ENCODE results near the gene NUDT2.

NUDT2 gene

GRCh38 chr9:34371886-34372466 lies 42.6 kb downstream of the NUDT2 start:
- DNase-seq, result peak; percentile 7

- DNase-seq, result peak; percentile 74
Observed at GRCh38 chr9:34372467-34373011, 43.2 kb downstream of the NUDT2 start.

DNA sequence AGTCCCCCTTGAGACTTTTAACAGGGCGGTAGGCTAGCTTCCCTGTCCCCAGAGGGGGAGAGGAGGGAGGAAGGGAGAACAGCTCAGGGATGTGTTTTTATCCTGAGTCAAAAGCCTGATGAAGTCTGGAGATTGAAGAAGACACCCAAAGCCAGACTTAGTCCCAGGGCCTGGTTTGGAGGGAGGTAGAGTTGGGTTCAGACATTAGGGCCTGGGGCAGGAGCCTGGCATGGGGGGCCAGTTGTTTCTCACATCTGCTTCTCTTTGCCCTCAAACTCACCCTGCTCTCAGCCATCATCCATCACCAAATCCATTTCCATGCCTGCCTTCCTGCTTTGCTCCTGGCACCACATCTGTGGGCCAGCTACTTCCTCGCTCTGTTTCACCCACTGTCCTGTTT lies 44.4 kb downstream of the NUDT2 start:
- DNase-seq, result no peak

DNA sequence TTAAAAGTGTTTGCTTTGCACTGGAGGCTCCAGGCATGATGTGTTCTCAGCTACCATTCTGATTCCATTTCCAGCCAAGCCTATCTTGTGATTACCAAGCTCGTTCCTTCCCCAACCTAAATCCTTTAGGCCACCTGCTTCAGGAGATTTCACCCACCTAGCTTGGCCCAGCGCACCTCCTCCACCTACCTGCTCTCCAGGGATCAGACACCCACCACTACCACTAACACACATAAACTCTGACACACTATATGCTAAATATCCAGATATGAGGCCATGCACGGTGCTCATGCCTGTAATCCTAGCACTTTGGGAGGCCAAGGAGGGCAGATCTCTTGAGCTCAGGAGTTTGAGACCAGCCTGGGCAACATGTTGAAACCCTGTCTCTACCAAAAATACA lies 45.0 kb downstream of the NUDT2 start:
- no peak for DNase-seq

GRCh38 chr9:34374905-34375552 lies 45.7 kb downstream of the NUDT2 start:
- DNase-seq, result peak; percentile 31

DNA sequence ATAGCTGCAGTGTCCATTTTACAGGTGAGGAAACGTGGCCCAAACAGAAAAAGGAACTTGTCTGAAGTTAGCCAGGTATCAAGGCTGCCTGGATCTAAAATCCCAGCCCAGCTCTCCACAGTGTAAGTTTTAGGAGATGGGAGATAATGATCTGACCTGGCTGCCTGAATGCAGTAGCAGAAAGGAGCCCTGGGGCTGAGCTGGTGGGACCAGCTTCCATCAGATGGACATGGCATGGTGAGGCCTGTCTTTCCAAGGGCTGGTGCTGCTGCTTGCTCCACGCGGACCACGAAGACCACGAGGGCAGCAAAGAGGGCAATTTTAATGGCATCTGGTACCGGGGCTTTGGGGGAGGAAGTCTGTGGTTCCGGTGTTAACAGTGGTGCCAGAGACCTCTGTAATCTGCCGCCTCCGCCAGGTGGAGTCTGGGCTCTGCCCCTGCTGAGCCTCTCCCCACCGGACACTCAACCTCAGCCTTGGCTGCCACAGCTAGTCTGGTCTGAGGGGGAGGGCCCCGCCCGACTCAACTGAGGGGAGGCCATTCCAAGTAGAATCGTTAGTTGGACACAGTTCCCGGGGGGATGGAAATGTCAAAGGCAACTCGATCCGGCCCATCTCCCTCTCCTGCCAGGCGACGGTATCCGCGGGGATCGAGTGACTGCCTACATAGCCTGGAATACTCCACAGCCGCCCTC lies 46.7 kb downstream of the NUDT2 start:
- peak; percentile 77 for DNase-seq

GRCh38 chr9:34376596-34377403 lies 47.4 kb downstream of the NUDT2 start, which contains the start of gene MYORG:
MYORG (minus strand) TSS chr9:34376898; CDS start chr9:34372943, 3,955 bp downstream.
- DNase-seq, result peak; percentile 93

DNA sequence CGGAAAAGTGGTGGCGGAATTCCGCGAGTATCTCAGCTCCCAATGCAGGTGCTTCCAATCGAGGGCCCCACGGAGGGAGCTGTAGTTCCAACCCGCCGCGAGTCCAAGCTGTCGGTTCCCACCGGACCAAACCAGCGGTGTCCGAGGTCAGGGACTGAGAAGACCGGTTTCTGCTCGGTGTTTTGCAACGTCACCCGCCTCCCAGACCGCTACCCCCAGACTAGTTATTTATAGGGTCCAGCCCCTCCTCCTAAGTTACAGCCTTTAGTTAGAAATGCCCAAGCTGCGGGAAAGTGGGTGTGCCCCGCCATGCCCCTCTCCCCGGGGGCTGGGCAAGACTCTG lies 48.0 kb downstream of the NUDT2 start:
- no peak for DNase-seq

DNA sequence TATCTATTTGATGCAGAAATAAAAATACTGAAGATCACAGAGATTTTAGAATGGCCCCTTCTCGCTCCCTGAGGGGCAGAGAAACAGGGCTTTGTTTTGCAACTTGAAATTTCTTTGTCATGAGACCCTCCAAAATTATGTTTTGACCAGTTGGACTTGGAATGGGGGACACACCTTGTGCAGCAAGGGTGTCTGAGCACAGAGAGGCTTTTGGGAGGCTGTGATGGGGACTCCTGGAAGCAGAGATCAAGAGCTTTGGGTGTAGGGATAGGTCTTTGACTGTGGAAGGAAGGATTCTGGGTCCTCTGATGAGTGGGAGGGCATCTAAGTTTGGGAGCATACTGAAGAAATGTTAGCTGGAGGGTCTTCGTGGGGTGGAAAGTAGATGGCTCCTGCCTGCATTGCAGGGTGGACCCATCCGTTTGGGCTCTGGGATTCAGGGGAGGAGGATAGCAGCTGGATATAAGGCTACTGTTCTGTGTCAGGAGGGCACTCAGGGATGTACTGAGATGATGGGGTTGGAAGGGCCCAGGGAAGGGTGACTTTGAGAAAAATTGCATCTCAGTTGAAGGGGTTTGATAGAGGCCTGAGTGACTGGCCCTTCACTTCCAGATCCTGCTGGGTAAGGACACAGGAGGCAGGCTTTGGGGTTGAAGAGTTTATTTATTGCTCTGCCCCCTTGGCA lies 49.1 kb downstream of the NUDT2 start:
- no peak for DNase-seq

GRCh38 chr9:34379334-34380033 lies 50.1 kb downstream of the NUDT2 start:
- DNase-seq, result peak; percentile 93

- peak; percentile 39 for DNase-seq
Observed at GRCh38 chr9:34380034-34380510, 50.7 kb downstream of the NUDT2 start.

DNA sequence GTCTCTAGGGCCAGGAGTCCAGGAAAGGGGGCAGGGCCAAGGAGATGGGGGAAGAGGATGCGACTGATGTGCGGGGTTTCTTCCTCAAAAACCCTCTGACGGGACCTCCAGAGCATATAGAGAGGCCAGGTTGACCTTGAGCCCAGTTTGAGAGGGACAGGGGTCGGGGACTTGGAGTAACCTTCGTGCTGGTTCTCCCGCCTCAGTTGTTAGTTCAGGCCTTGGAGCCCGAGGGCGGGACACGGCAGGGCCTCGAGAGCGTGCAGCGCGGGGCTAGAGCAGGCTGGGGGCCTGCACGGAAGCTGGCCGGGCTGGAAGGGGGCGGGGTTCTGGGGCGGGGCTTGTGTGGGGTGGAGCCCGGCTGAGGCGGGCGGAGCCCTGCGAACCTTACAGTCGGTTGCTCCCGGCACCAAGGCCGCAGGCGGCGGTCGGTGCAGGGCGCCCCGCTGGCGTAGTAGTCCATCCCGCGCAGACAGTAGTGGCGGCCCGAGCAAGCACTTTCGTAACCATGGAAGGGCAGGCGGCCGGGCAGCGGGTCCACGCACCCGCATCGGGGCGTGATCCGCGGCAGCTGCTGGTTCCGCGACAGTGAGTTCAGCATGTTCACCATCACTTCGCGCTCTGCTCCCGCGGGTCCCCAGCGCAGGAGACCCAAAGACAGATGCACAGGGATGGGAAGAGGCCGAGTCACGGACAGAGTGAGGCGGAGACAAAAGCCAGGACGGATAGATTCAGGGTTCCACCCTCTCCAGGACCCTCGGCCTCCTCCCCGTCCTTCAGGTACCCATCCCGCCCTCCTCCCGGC lies 51.3 kb downstream of the NUDT2 start:
- DNase-seq, result peak; percentile 80

DNA sequence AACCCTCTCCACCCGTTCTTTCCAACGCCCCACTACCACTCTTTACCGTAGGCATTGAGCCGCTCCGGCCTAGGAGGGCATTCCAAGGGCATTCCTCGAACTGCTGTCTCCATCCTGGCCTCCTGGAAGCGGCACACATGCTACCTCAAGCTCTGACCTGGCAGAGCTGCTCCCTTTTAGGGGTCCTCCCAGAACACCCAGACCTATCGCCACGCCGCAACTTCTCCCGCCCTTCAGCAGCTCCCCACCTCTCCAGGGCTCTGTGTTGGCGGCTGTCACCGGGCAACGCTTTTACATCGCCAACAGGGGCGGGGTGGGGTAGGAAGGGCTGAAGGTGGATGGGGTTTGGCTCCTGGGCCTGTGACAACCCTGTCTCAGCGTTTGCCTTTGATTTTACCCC lies 52.0 kb downstream of the NUDT2 start:
- no peak for DNase-seq

DNA sequence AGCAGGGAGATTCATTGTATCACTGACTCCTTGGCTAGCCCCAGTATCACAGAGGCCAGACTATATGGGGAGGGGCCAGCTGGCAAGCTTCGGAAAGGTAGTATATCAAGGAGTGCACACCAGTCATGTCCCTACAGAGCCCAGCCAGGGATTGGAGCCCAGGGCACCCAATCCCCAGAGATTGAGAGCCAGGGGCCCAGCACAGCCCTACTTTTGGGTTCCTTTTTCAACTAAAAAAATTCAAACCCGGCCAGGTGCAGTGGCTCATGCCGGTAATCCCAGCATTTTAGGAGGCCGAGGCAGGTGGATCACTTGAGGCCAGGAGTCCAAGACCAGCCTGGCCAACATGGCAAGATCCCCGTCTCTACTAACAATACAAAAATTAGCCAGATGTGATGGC lies 52.7 kb downstream of the NUDT2 start:
- DNase-seq, result no peak

DNA sequence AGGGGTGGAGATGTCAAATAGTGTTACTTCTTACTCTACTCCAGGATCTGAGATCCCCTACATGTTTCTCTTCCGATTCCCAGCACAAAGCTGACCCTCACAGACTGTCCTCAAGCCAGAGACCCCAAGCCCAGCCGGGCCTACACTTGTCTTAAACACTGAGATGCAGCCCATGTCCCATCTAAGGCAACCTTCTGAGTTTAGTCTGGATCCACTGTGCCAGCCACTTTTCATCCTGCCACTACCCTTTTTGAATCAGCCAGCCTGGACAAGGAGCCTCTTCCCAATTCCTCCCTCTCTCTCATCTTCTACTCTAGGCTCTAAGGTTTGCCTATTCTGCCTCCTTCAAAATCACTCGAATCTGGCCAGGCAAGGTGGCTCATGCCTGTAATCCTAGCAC lies 53.5 kb downstream of the NUDT2 start:
- DNase-seq, result no peak

DNA sequence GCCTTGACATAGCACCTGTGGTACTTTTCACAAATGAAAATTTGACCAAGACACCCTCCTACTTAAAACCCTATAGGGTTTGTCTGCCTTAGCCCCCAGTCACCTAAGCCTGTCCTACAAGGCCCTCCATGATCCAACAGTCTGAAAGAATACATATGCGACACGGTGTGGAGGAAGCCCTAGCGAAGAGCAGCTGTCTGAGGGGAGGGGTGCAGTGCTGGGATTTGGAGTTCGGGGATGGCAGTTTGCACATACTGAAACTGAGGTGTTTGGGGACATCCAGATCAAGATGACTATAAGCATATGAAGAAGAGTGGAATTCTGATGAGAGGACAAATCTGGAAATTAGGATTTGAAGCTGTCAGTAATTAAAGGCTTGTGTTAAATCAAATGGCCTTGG lies 54.5 kb downstream of the NUDT2 start:
- DNase-seq, result no peak

GRCh38 chr9:34384368-34385165 lies 55.2 kb downstream of the NUDT2 start:
- DNase-seq, result no peak

GRCh38 chr9:34385561-34386230 lies 56.3 kb downstream of the NUDT2 start:
- DNase-seq, result no peak

GRCh38 chr9:34386656-34387055 lies 57.3 kb downstream of the NUDT2 start:
- no peak for DNase-seq

Measured in eye (tissue), 1 donor.